ENCODE results near the gene AP3B1. TPM values are rescaled to one million over a fixed set of nuclear protein-coding genes. Genes with fewer than 3 reads are reported as not detected.

AP3B1 gene
- total and polyA plus RNA-seq, 2 donors (not counting 3 experiments of a cell fraction or from before 2014, with no cell fraction given) = 31.6 to 46.7 TPM

GRCh38 chr5:78005021-78005785 is 289.3 kb downstream of the AP3B1 start:
- ChIA-PET POLR2A (no interaction called here), CTCF (no interaction called here)
- TF ChIP-seq CTCF (IDR thresholded peaks at IDR 0.05; ENCODE audit: extremely low read depth in 1 of 2, insufficient read depth in 1 of 2, low read depth in 1 of 2, low read length in 2 of 2) = no peak
- no peak for TF ChIP-seq EZH2 (IDR thresholded peaks at IDR 0.05; ENCODE audit: borderline replicate concordance, low read depth, low read length, severe bottlenecking)
- Histone ChIP-seq H3K27ac (ENCODE audit: insufficient read depth, low read depth, low read length) (no peak overlapping the region), H4K20me1 (replicated peaks; ENCODE audit: control insufficient read depth, extremely low read depth, insufficient read depth, low read length) (no peaks in the 10 kb centered on the region), H3K27me3 (ENCODE audit: control insufficient read depth in 2 of 2, insufficient read depth in 2 of 2, low read length in 2 of 2) (no peaks in the 10 kb centered on the region), H3K4me3 (replicated peaks in 1 of 3; ENCODE audit: insufficient read depth in 1 of 3, low read depth in 1 of 3, low read length in 3 of 3) (no peak overlapping the region), H3K4me1 (ENCODE audit: control insufficient read depth, extremely low read depth, insufficient read depth, low read length) (no peaks in the 10 kb centered on the region), H2AFZ (ENCODE audit: low read depth, low read length) (no peak overlapping the region), H3K4me2 (ENCODE audit: insufficient read depth, low read length) (no peak overlapping the region), H3K9ac (replicated peaks; ENCODE audit: extremely low read depth, insufficient read depth, low read length) (no peak overlapping the region), H3K9me3 (replicated peaks; ENCODE audit: control insufficient read depth, insufficient read depth, low read length) (no peaks in the 10 kb centered on the region), H3K36me3 (ENCODE audit: control insufficient read depth in 2 of 2, extremely low read depth in 1 of 2, insufficient read depth in 2 of 2, low read length in 2 of 2) (no peaks in the 10 kb centered on the region), H3K9me1 (replicated peaks; ENCODE audit: control insufficient read depth, extremely low read depth, insufficient read depth, low read length) (peaks cover 5% of the 10 kb centered on the region), H3K79me2 (ENCODE audit: control insufficient read depth, insufficient read depth, low read length) (no peaks in the 10 kb centered on the region)
- dilution Hi-C loops (cut with MboI; ENCODE audit: extremely low pct_ligation_motif_present, low sequenced_read_pairs) (no loop called here), intact Hi-C loops (cut with micrococcal nuclease) (loop anchor here (5.0 kb wide), 2 partner anchors 157 to 228 kb away; partner anchors contain the start of gene TBCA)
- DNase-seq (ENCODE audit: low read depth, low spot score) (peak; percentile 47), FAIRE-seq (no peak)
- BruUV-seq (replicated peaks) = no TSS peak

GRCh38 chr5:78004559-78004958 is 289.9 kb downstream of the AP3B1 start:
- no peak overlapping the region for H3K4me2 ChIP-seq (ENCODE audit: insufficient read depth, low read length)
- H3K27ac ChIP-seq (ENCODE audit: insufficient read depth, low read depth, low read length) = no peak overlapping the region
- no peak for FAIRE-seq
- no peak overlapping the region for H3K4me3 ChIP-seq (replicated peaks in 1 of 3; ENCODE audit: insufficient read depth in 1 of 3, low read depth in 1 of 3, low read length in 3 of 3)
- no peak overlapping the region for H3K9ac ChIP-seq (replicated peaks; ENCODE audit: extremely low read depth, insufficient read depth, low read length)
- H3K36me3 ChIP-seq (ENCODE audit: control insufficient read depth in 2 of 2, extremely low read depth in 1 of 2, insufficient read depth in 2 of 2, low read length in 2 of 2) = no peaks in the 10 kb centered on the region
- TF ChIP-seq JUN (IDR thresholded peaks at IDR 0.05; ENCODE audit: borderline replicate concordance, insufficient read depth, insufficient read length, low read depth) = no peak
- TF ChIP-seq MYC (IDR thresholded peaks at IDR 0.05; ENCODE audit: low read depth, low read length) = no peak
- no peak for TF ChIP-seq MAX (IDR thresholded peaks at IDR 0.05; ENCODE audit: insufficient read depth, insufficient read length)
- TF ChIP-seq CTCF (IDR thresholded peaks at IDR 0.05; ENCODE audit: extremely low read depth in 1 of 2, insufficient read depth in 1 of 2, low read depth in 1 of 2, low read length in 2 of 2) = no peak
- TF ChIP-seq POLR2A (IDR thresholded peaks at IDR 0.05; ENCODE audit: low read depth, low read length) = no peak
- no peak for TF ChIP-seq GATA2 (IDR thresholded peaks at IDR 0.05; ENCODE audit: insufficient read depth, insufficient read length, low read depth, low read length)
- TF ChIP-seq FOS (IDR thresholded peaks at IDR 0.05; ENCODE audit: borderline replicate concordance, insufficient read depth, low read length) = no peak
- TF ChIP-seq POLR2AphosphoS5 (IDR thresholded peaks at IDR 0.05; ENCODE audit: insufficient read depth, low read depth, low read length) = no peak
- TF ChIP-seq EZH2 (IDR thresholded peaks at IDR 0.05; ENCODE audit: borderline replicate concordance, low read depth, low read length, severe bottlenecking) = no peak
- no peaks in the 10 kb centered on the region for H3K79me2 ChIP-seq (ENCODE audit: control insufficient read depth, insufficient read depth, low read length)
- peaks cover 5% of the 10 kb centered on the region for H3K9me1 ChIP-seq (replicated peaks; ENCODE audit: control insufficient read depth, extremely low read depth, insufficient read depth, low read length)
- H3K4me1 ChIP-seq (ENCODE audit: control insufficient read depth, extremely low read depth, insufficient read depth, low read length) = no peaks in the 10 kb centered on the region
- CTCF ChIA-PET = no interaction called here
- dilution Hi-C loops (cut with MboI; ENCODE audit: extremely low pct_ligation_motif_present, low sequenced_read_pairs) = no loop called here
- no peaks in the 10 kb centered on the region for H3K9me3 ChIP-seq (replicated peaks; ENCODE audit: control insufficient read depth, insufficient read depth, low read length)
- H4K20me1 ChIP-seq (replicated peaks; ENCODE audit: control insufficient read depth, extremely low read depth, insufficient read depth, low read length) = no peaks in the 10 kb centered on the region
- intact Hi-C loops (cut with micrococcal nuclease) = no loop called here
- POLR2A ChIA-PET = no interaction called here
- no peak for DNase-seq (ENCODE audit: low read depth, low spot score)
- no TSS peak for BruUV-seq (replicated peaks)
- H3K27me3 ChIP-seq (ENCODE audit: control insufficient read depth in 2 of 2, insufficient read depth in 2 of 2, low read length in 2 of 2) = no peaks in the 10 kb centered on the region
- H2AFZ ChIP-seq (ENCODE audit: low read depth, low read length) = no peak overlapping the region

All from endothelial cell of umbilical vein (primary cell).